PC-3 (cell line): ENCODE results near the gene TNIP1. TPM values are rescaled to one million over a fixed set of nuclear protein-coding genes. Genes with fewer than 3 reads are reported as not detected.
A peak's percentile ranks its signal among the peaks of the same experiment; 100 is the strongest.

ENCODE experiments used
- ATAC-seq: fragments of 200-7000 bp; cut with Tn5 transposase; 2 replicates; pipeline ENCODE4 v1.9.1; 2020; ENCODE audit warnings: mild to moderate bottlenecking, moderate library complexity
- BruUV-seq: library from RNA; stranded (reverse); fragments of 400-500 nt; replicated peaks from 2 replicates; lab custom pipeline; 2021; lab: Mats Ljungman, UMichigan
- CTCF ChIA-PET: fragments of 300-600 bp; sonication (Branson Sonifier 250); formaldehyde crosslinking; loops from one replicate; lab custom pipeline; 2022; ENCODE audit warnings: antibody characterized with exemption; lab: Charles Lee
- POLR2A ChIA-PET: fragments of 300-600 bp; sonication (Branson Sonifier 250); formaldehyde crosslinking; loops from one replicate; lab custom pipeline; 2022; ENCODE audit warnings: antibody characterized with exemption; ENCODE audit not compliant: unreplicated experiment; lab: Charles Lee
- DNase-seq: peaks from one replicate; pipeline ENCODE4 v3.0.0-alpha.2; 2015
- H2AFZ ChIP-seq: fragments of 300-600 bp; sonication (generic); 2 replicates; pipeline ENCODE4 v1.6.0; 2016; ENCODE audit warnings: antibody characterized with exemption, low read length
- H3F3A ChIP-seq: fragments of 300-600 bp; sonication (generic); one replicate; pipeline ENCODE4 v1.6.0; 2017; ENCODE audit warnings: antibody characterized with exemption, low read length, control low read depth, mild to moderate bottlenecking; ENCODE audit not compliant: unreplicated experiment
- H3K27ac ChIP-seq: fragments of 300-600 bp; sonication (generic); 2 replicates; pipeline ENCODE4 v1.5.1; 2016; ENCODE audit warnings: mild to moderate bottlenecking, low read length
- H3K27me3 ChIP-seq: fragments of 300-600 bp; sonication (generic); 2 replicates; pipeline ENCODE4 v1.6.1; 2016; ENCODE audit warnings: low read length, mixed read lengths
- H3K36me3 ChIP-seq: fragments of 300-600 bp; sonication (generic); 2 replicates; pipeline ENCODE4 v1.6.1; 2016; ENCODE audit warnings: low read depth, mixed run types, low read length, mixed read lengths
- H3K4me1 ChIP-seq: fragments of 300-600 bp; sonication (generic); 2 replicates; pipeline ENCODE4 v1.5.1; 2016; ENCODE audit warnings: low read length; ENCODE audit not compliant: insufficient read depth
- H3K4me2 ChIP-seq: fragments of 300-600 bp; sonication (generic); 2 replicates; pipeline ENCODE4 v1.6.0; 2016; ENCODE audit warnings: low read length
- H3K4me3 ChIP-seq: fragments of 300-600 bp; sonication (generic); 2 replicates; pipeline ENCODE4 v1.5.1; 2016; ENCODE audit warnings: mild to moderate bottlenecking, low read length, mixed read lengths
- H3K79me2 ChIP-seq: fragments of 300-600 bp; sonication (generic); 2 replicates; pipeline ENCODE4 v1.6.1; 2017; ENCODE audit warnings: low read length, mixed read lengths
- H3K9ac ChIP-seq: fragments of 300-600 bp; sonication (generic); 2 replicates; pipeline ENCODE4 v1.6.0; 2016; ENCODE audit warnings: mild to moderate bottlenecking, low read length
- H3K9me2 ChIP-seq: fragments of 300-600 bp; sonication (generic); replicated peaks from 2 replicates; pipeline ENCODE4 v1.6.1; 2016; ENCODE audit warnings: mixed run types, low read length, mixed read lengths
- H3K9me3 ChIP-seq: fragments of 300-600 bp; sonication (generic); 2 replicates; pipeline ENCODE4 v1.6.1; 2016; ENCODE audit warnings: low read length, mixed read lengths
- H4K20me1 ChIP-seq: fragments of 300-600 bp; sonication (generic); 2 replicates; pipeline ENCODE4 v1.6.1; 2016; ENCODE audit warnings: low read length, mixed read lengths
- EZH2 ChIP-seq: fragments of 300-600 bp; sonication (generic); IDR thresholded peaks from one replicate; pipeline ENCODE4 v1.6.1; 2017; ENCODE audit warnings: antibody characterized with exemption, mild to moderate bottlenecking, low read length; ENCODE audit not compliant: unreplicated experiment
- EZH2phosphoT487 ChIP-seq: fragments of 300-600 bp; sonication (generic); IDR thresholded peaks from 2 replicates; pipeline ENCODE4 v1.6.1; 2018; ENCODE audit warnings: mild to moderate bottlenecking, antibody characterized with exemption, low read length, borderline replicate concordance
- intact Hi-C: fragments of 100-400 bp; cut with micrococcal nuclease; formaldehyde crosslinking; loops from 2 replicates; pipeline ENCODE4 v1.9.0; 2023
- total RNA-seq: library from RNA; depleted of rRNA; stranded (reverse); fragments of >200 nt; gene quantifications from 2 replicates; pipeline ENCODE4 v1.2.3, GENCODE V29; 2014
- TF ChIP-seq, protein P1 (sequence below): fragments of 300-600 bp; sonication (generic); conservative IDR thresholded peaks from 2 replicates; pipeline ENCODE4 v1.5.1; 2017; ENCODE audit warnings: antibody characterized with exemption, low read depth, mild to moderate bottlenecking, low read length

TNIP1 gene
- total RNA-seq, 1 experiment from 2014 or later = 90.0 TPM

DNA sequence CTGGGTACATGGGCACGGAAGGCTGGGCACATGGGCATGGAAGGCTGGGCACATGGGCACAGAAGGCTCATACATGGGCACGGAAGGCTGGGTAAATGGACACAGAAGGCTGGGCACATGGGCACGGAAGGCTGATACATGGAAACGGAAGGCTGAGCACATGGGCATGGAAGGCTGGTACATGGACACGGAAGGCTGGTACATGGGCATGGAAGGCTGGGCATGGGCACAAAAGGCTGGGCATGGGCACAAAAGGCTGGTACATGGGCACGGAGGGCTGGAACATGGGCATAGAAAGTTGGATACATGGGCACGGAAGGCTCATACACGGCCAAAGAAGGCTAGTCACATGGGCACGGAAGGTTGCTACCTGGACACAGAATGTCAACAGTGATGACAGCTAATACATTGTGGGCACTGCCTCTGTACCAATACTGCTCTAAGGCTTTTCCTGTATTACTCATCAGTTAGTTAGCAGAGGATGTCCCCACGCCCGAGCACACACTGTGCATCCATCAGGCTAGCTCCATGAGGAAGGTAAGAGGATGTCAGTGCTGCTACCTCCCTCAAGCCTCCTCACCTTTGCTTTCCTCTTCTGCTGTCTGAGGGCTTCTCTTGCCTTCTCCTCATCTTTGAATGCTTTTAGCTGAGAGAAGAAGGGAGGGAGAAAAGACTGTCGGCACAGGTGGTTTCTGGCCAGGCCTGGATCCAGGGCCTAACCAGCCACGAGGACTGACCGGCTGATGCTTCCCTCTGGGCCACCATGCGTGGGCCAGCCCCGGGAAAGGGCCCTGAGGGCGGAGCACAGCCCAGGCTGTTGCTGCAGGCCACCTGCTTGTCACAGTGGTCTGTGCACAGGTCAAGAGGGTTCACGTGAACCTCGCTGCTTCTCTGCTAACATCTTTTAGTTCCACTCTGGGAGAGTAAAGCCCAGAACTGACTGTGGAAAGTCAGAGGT is 46.1 kb downstream of the TNIP1 start:
- H4K20me1 ChIP-seq = no peaks in the 10 kb centered on the region
- peak; percentile 99 for ATAC-seq
- peaks cover 66% of the 10 kb centered on the region for H3K36me3 ChIP-seq
- no peak overlapping the region for H2AFZ ChIP-seq
- no peaks in the 10 kb centered on the region for H3K9me3 ChIP-seq
- no TSS peak for BruUV-seq
- no peak for TF ChIP-seq EZH2
- TF ChIP-seq, protein P1, sequence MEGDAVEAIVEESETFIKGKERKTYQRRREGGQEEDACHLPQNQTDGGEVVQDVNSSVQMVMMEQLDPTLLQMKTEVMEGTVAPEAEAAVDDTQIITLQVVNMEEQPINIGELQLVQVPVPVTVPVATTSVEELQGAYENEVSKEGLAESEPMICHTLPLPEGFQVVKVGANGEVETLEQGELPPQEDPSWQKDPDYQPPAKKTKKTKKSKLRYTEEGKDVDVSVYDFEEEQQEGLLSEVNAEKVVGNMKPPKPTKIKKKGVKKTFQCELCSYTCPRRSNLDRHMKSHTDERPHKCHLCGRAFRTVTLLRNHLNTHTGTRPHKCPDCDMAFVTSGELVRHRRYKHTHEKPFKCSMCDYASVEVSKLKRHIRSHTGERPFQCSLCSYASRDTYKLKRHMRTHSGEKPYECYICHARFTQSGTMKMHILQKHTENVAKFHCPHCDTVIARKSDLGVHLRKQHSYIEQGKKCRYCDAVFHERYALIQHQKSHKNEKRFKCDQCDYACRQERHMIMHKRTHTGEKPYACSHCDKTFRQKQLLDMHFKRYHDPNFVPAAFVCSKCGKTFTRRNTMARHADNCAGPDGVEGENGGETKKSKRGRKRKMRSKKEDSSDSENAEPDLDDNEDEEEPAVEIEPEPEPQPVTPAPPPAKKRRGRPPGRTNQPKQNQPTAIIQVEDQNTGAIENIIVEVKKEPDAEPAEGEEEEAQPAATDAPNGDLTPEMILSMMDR = no peak
- no peak for TF ChIP-seq EZH2phosphoT487
- DNase-seq = peak; percentile 81
- peaks cover 34% of the 10 kb centered on the region for H3K4me1 ChIP-seq
- H3K9me2 ChIP-seq = no peaks in the 10 kb centered on the region
- no peak overlapping the region for H3K9ac ChIP-seq
- H3K79me2 ChIP-seq = no peaks in the 10 kb centered on the region
- intact Hi-C loops = no loop called here
- H3F3A ChIP-seq = no peaks in the 10 kb centered on the region
- ChIA-PET POLR2A (interaction anchor here (0.6 to 0.7 kb wide), 2 partner anchors 23 to 218 kb away, joined by 5 to 8 read pairs; partner anchors contain the start of gene GM2A), CTCF (interaction anchor here (0.6 to 1.0 kb wide), 4 partner anchors 14 to 41 kb away, joined by 3 to 14 read pairs (median 6); no protein-coding TSS in a partner anchor)
- no peaks in the 10 kb centered on the region for H3K27me3 ChIP-seq
- H3K27ac ChIP-seq = peak overlapping the region; percentile 53
- no peak overlapping the region for H3K4me2 ChIP-seq
- H3K4me3 ChIP-seq = no peak overlapping the region

DNA sequence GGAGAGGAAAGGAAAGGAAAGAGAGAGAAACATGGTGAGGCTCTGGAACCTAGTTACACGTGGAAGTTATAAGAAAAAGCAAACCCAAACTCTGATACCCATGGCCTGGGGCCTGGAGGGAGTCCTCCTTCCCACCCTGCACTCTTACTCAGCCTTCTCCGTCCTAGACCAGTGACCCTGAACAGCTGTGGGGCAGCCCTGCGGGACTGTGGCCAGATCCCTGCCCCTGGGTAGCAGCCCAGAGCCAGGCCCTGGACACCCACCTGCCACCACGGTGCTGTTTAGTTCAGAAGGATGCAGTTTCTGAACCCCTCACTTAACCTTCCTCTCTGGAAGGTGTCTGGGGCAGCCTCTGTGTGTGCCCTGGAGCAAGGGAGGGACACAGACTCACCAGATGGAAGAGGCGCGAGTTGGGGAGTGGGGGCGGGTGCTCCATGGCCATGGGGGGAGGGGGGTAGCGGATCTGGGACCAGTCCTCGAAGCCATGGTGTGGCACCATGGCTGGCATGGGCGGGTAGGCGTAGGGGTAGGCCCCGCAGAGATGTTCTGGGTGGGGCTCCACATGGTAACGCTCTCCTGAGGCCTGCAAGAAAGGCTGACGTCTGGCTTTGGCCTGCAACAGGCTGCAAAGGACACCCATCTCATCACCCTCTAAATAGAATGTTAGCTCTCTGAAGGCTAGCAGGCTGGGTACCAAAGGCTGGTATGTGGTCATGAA is 47.5 kb downstream of the TNIP1 start:
- no peaks in the 10 kb centered on the region for H3F3A ChIP-seq
- H3K9me2 ChIP-seq = no peaks in the 10 kb centered on the region
- no peak overlapping the region for H3K4me3 ChIP-seq
- H2AFZ ChIP-seq = no peak overlapping the region
- no peak overlapping the region for H3K27ac ChIP-seq
- POLR2A ChIA-PET = no interaction called here
- no peaks in the 10 kb centered on the region for H4K20me1 ChIP-seq
- H3K4me1 ChIP-seq = peaks cover 20% of the 10 kb centered on the region
- DNase-seq = no peak
- no peak overlapping the region for H3K4me2 ChIP-seq
- H3K79me2 ChIP-seq = no peaks in the 10 kb centered on the region
- no peak for TF ChIP-seq EZH2
- TF ChIP-seq, protein P1 = no peak
- no peak for TF ChIP-seq EZH2phosphoT487
- H3K27me3 ChIP-seq = no peaks in the 10 kb centered on the region
- no peaks in the 10 kb centered on the region for H3K9me3 ChIP-seq
- H3K36me3 ChIP-seq = peaks cover 70% of the 10 kb centered on the region
- no TSS peak for BruUV-seq
- intact Hi-C loops = no loop called here
- no peak for ATAC-seq
- CTCF ChIA-PET = no interaction called here
- no peak overlapping the region for H3K9ac ChIP-seq
